D721Med (cell line): Measurements from ENCODE around the gene VPREB1.

Experiments
- DNase-seq: peaks from one replicate; pipeline ENCODE4 v3.0.0; 2011; ENCODE audit warnings: low spot score; ENCODE audit not compliant: insufficient read length
- FAIRE-seq: peaks from 2 replicates; lab custom pipeline; 2011; peaks lifted over from hg19 to GRCh38; lab: Jason Lieb, UNC
- TF ChIP-seq, protein P1 (sequence below): IDR thresholded peaks from 2 replicates; pipeline ENCODE4 v1.5.1; 2012; ENCODE audit warnings: mild to moderate bottlenecking, control low read depth; ENCODE audit not compliant: insufficient read depth; ENCODE audit errors: missing control alignments

Gene VPREB1

DNA sequence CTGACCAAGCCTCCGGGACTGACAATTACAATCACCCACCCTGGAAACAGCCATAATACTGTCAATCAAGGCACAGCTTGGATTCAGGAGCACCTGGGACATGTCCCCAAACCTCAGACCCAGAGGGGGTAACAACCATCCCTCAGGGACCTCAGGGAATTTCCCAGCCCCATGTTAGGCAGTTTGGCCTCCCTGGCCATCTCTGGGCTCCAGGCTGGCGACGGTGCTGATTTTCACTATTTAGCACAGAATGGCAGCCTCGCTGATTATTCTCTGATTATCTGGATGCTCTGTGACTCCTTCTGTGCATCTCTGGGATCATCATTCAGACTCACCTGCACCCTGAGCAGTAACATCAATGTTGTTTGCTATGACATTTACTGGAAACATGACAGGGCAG, 45.8 kb upstream of the VPREB1 start:
- no peak for FAIRE-seq

DNA sequence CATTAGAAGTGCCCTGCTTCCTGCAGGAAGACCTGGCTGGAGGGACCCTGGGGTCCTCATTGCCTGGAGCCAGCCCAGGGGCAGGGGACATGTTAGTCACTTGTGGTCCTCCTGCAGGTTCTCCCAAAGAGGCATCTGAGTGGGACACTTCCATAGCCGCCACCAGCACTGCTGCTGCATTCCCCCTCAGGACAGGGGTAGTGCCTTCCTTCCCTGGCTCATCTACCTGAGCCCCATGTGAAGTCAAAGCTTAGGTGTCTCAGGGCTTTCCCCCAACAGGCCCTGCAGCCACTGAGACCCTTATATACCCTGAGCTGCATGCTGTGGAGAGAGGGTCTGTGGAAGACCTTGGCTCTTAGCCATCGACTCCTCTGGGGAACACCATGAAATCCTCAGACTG, 45.0 kb upstream of the VPREB1 start:
- TF ChIP-seq, protein P1, sequence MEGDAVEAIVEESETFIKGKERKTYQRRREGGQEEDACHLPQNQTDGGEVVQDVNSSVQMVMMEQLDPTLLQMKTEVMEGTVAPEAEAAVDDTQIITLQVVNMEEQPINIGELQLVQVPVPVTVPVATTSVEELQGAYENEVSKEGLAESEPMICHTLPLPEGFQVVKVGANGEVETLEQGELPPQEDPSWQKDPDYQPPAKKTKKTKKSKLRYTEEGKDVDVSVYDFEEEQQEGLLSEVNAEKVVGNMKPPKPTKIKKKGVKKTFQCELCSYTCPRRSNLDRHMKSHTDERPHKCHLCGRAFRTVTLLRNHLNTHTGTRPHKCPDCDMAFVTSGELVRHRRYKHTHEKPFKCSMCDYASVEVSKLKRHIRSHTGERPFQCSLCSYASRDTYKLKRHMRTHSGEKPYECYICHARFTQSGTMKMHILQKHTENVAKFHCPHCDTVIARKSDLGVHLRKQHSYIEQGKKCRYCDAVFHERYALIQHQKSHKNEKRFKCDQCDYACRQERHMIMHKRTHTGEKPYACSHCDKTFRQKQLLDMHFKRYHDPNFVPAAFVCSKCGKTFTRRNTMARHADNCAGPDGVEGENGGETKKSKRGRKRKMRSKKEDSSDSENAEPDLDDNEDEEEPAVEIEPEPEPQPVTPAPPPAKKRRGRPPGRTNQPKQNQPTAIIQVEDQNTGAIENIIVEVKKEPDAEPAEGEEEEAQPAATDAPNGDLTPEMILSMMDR = no peak
- DNase-seq (no peak), FAIRE-seq (no peak)

More for the DNA sequence above, 45.8 kb upstream of the VPREB1 start:
- TF ChIP-seq, protein P1 = no peak
- DNase-seq = no peak

DNA sequence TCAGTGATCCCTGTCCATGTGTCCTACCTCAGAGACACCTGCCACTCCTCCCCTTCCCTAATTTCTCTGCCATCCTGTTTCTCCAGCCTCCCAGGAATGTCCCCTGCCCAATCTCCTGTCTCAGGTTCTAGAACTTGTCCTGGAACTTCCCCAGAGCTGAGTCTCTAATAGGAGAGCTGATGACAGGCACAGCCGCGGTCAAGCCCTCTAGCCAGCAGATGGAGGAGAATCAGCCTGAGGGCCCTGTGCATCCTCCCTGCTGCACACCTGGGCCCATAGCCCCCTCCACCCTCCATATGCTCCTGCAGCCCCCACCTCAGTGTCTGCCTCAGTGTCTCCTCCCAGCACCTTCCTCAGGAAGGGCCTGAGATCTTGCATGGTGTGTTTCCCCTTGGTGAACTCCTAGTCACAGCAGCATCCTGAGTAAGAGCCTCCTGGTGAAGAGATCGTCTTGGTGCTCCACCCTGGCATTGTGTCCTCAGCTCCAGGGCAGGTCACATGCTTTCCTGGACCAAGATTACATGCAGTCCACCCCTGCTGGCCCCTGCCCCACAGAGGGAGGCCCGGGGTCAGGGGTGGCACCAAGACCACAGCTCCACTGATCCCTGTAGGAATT, 43.9 kb upstream of the VPREB1 start:
- DNase-seq = no peak
- TF ChIP-seq, protein P1 = no peak
- no peak for FAIRE-seq

DNA sequence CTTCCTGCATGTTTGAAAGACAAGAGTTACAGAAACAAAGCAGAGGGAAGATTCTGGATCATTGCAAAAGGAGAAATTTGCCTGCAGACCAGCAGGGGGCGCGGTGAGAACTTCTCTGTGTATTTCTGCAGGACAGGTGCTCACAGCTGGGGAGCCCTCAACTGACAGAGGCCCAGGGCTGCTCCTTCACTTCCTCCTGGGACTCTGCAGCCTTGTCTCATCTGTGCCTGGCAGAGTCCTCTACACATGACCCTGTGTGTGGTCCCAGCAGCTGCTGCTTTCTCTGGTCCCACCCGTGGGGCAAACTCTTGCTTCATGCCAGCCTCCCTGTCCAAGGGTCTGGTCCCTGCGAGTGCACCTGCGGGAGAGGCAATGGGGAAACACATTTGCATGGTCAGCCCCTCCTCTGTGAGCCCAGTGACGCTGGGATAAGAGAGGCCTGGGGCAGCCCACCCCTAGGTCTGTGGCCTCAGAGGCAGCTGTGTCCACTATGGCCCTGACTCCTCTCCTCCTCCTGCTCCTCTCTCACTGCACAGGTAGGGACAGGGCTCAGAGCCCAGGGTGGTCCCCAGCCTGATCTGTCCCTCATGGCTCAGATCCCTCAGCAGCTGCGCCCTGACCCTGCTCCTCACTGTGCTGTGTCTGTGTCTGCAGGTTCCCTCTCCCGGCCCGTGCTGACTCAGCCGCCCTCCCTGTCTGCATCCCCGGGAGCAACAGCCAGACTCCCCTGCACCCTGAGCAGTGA, 43.2 kb upstream of the VPREB1 start:
- no peak for DNase-seq
- no peak for FAIRE-seq
- TF ChIP-seq, protein P1 = peak; percentile 41

DNA sequence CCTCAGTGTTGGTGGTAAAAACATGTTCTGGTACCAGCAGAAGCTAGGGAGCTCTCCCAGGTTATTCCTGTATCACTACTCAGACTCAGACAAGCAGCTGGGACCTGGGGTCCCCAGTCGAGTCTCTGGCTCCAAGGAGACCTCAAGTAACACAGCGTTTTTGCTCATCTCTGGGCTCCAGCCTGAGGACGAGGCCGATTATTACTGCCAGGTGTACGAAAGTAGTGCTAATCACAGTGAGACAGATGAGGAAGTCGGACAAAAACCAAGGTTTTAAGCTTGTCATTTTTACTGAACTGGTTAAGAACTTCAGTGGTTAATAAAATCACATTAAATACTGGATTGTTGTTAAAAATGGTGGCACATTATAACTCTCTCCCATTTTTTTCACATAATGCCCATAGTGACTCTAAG, 42.6 kb upstream of the VPREB1 start:
- FAIRE-seq = no peak
- no peak for DNase-seq
- TF ChIP-seq, protein P1 = no peak

DNA sequence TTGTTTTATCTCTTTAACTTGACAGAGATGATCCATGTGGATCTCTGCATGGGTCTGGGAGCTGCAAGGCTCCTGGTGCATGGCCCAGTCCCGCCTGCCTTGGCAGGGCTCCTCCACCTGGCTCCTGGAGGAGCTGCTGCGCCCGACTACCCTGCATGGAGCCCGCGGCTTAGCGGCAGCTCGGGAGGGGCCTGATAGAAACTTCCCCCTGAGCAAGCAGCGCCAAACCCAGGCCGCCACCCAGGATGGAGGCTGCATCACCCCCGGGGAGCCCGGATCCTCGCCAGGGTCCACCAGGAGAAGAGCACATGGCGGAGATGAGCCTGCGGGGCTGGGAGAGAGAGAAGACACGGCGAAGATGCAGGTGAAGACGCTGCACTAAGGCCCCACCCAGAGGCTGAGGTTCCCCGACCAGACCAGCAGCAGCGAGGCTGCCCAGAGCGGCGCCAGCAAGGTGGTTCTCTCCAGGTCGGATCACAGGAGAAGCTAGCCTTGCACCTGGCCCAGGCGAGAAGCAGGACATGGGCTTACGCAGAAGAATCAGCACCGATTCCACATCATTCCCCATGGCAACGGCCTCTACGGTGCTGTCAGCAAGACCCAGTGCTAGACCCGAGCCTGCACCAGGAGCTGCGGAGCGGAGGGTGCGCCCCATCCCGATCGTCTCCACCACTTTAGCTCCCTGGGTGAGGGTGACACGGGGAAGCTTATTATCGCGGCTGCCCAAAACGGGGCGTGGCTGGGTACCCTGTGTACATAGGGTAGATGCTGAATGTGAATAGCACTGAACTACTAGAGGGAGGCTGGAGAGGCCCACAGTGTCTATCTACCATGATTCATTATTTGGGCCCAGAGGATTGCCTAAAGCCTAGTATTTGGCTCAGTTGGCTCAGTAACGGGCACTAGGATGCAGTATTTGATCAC, 41.3 kb upstream of the VPREB1 start:
- TF ChIP-seq, protein P1 = no peak
- FAIRE-seq (no peak), DNase-seq (no peak)
